NCI-H2227 (cell line): ENCODE data around the gene SPIRE1.
"Not testable (repeated sequence)": the region's sequence is repeated elsewhere in the genome, so short reads cannot be mapped to it uniquely, and the experiment has no call there.

ENCODE experiments used
- DNase-seq: peaks from one replicate; lab custom pipeline; 2025; ENCODE audit not compliant: unreplicated experiment; lab: John Stamatoyannopoulos, UW

Gene SPIRE1

GRCh38 chr18:12599966-12600365 is 57.9 kb downstream of the SPIRE1 start:
- no peak for DNase-seq

DNA sequence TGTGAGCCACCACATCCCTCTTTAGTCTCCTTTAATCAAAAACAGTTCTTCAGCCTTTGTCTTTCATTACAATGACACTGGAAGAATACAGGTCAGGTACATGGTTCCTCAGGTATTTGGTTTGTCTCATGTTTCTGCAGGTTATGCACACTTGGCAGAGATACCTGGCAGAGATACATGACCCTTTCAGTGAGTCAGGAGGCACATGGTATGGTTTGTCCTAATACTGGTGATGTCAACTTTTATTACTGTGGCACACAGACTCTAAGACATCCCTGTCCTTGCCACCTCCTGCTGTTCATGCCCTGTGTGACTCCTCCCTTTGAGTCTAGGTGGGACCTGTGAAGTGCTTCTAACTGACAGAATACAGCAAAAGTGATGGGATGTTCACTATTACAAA is 58.4 kb downstream of the SPIRE1 start:
- DNase-seq = no peak

DNA sequence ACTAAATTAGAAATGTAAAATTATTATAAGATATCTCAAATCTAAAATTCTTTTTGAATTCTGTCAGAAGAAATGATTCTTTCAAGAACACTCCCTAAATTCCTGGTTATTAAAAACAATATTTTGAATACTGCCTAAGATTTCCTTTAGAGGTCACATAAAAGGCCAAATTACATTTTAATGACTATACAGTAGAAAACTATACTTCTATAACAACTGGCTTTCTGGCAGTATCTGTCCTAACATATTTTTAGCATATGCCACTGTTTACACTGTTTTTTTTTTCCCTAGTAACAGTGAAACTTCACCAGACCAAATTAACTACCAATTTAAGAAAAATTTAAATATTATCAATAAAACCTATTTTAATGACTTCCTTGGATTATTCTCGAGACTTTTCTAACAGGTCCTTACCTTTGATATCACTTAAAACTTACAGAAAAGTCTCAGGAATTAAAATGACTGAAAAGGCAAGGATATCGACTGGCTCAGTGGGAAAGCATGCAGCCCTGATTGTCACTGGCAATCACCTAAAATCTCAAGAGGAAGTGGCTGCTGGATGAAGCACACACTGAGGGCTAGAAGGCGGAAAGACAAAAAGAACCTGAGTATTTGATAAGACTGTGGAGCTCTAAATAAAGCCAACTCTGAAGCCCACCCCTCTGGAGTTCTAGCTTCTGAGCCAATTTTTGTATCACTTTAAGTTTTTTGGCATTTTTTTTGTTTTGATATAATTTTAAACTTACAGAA is 59.6 kb downstream of the SPIRE1 start:
- no peak for DNase-seq

GRCh38 chr18:12597760-12598159 is 60.1 kb downstream of the SPIRE1 start:
- DNase-seq = no peak

DNA sequence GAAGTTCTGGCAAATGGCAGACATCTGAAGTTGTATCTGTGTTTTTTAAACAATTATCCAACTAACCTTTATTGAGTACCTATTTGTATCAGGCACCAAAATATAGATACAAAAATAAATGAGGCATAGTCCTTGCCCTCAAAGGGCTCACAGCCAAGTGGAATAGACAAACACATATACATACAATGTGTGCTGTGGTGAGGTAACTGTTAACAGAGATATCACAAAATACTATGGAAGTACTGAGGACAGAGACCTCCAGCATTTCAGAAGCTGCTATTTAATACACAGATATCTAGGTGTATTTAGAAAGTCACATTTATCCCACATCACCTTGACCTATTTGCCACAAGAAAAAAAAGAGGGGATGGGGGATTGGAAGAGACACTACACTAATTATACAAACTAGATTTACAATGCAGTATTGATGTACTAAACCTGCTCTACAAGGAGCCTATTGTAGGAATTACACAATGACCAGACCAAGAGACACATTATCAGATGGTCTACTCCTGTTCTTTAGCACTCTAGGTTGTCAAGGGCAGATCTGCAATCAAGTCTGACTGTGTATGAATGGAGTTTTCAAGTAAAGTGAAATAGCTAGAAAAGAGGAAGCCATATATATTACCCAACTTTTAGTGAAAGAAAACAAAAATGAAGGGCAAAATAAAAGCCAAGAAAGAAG is 62.2 kb downstream of the SPIRE1 start:
- no peak for DNase-seq

- DNase-seq = no peak
These were observed 64.0 kb downstream of the SPIRE1 start for GRCh38 chr18:12593866-12594265.

GRCh38 chr18:12592597-12593127 is 65.2 kb downstream of the SPIRE1 start:
- DNase-seq = no peak

DNA sequence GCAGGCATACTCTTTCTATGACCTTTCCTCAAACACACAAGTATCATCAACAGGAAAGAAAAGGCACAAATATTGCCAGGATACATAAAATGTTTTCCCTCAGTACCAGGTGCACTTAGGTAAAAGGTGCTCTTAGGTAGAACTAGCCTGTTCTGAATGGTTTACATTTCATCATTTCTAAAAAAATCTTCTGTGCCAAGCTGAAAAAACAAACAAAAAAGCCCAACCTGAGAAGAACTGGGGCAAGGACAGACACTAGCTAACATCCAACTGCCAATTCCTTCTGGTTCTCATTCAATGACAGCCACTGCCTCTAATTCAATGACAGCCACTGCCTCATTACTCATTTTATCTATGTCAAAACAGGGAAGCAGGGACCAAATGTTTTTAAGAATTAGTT is 68.5 kb downstream of the SPIRE1 start:
- no peak for DNase-seq

- DNase-seq = no peak
These were observed 71.0 kb downstream of the SPIRE1 start for GRCh38 chr18:12586956-12587355.

GRCh38 chr18:12585218-12585617 is 72.7 kb downstream of the SPIRE1 start:
- no peak for DNase-seq

DNA sequence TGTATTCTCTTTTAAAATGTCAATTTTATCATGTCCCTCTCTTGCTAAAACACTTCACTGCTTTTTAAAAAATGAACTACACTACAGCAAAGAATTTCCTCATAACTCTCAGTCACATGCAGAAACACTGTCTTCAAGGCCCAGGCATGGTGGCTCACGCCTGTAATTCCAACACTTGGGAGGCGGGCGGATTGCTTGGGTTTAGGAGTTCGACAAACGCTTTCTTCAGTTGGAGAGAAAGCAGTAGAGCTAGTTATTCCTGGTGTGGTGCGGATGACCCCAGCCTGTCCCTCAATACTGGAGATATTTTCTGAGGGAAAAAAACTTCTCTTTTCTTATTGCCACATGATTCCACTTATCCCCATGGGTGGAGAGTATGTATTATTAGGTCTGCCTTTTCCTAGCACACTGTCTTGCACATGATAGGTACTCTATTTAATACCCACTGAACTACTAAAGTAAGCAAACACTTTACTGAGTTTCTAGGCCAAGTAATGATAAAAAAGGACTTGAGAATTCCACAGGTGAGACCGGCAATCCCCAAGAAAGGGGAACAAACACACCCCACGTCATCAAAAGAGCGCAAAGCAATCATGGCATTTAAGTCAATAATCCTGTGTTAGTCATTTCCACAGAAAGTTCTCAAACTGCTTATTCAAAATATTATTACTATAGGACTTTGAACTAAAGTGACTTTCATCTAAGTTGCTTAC is 77.1 kb downstream of the SPIRE1 start:
- no peak for DNase-seq

DNA sequence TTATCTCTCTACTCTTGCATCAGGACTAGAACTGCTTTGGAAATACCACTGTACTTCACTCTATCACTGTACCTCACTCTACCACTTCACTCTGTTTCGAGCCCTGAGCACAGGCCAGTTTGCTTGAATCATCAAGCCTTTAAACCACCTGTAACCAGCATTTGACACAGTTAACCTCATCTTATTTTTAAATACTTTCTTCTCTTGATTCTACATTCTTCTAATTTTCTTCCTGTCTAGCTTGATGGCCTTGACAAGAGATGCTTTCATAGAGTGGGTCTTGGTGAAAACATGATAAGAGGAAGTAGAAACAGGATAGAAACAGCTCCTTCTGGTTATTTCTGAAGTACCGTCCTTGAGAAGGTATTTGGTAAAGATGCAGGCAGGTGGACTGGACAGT is 78.1 kb downstream of the SPIRE1 start:
- DNase-seq = no peak

GRCh38 chr18:12577848-12578247 is 80.1 kb downstream of the SPIRE1 start:
- no peak for DNase-seq

DNA sequence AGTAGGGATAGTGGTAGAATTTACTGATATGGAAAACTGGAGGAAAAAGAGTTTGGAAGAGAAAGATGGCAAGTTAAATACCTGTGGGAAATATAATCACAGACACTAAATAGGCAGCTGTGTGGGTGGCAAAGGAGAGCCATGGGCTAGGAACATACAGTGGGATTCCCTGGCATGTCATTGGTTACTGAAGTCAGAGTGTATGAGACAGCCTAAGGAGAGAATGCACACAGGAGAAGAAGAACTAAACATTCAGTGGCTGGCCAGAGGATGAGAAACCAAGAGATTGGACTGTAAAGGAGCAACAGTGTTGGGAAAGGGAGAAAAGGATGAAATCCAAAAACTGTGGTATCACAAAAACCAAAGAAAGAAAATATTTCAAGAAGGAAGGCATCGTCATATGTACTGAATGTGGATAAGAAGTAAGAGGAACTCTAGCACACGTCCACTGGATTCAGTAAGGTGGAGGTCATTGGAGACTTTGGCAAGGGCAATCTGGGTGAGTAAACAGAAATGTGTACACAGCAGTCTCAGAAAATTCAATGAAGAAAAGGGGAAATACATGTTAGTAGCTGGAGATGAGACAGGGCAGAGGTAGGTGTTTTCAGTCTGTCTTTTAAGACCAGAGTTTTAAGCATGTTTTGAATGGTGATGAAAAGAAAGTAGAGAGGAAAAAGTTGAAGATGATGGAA is 83.3 kb downstream of the SPIRE1 start:
- DNase-seq = no peak

- no peak for DNase-seq
These were observed 86.3 kb downstream of the SPIRE1 start for GRCh38 chr18:12571630-12572029.

DNA sequence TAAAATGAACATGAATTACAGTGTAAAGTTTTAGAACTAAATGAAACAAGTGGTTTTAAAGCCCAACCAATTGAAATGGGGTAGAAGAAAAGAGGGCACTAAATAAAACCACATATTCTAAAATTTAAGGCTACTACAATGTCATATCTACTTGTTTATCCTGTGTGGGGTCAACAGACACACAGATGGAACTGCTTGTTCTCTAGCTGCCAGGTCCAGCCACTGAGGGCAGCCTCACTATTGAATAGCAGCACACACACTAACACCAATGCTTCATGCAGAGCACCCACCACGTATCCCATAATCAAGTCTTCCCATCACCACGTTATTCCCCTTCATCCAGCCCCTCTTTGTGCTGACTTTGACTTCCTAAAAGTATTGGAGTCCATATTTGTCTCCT is 88.1 kb downstream of the SPIRE1 start:
- DNase-seq = no peak

- DNase-seq = no peak
These were observed 90.1 kb downstream of the SPIRE1 start for GRCh38 chr18:12567849-12568248.

- DNase-seq = no peak
These were observed 93.0 kb downstream of the SPIRE1 start for GRCh38 chr18:12564861-12565260.

- DNase-seq = no peak
These were observed 93.5 kb downstream of the SPIRE1 start for GRCh38 chr18:12564378-12564777.

- DNase-seq = not testable (repeated sequence)
These were observed 97.3 kb downstream of the SPIRE1 start for GRCh38 chr18:12560600-12560999.

DNA sequence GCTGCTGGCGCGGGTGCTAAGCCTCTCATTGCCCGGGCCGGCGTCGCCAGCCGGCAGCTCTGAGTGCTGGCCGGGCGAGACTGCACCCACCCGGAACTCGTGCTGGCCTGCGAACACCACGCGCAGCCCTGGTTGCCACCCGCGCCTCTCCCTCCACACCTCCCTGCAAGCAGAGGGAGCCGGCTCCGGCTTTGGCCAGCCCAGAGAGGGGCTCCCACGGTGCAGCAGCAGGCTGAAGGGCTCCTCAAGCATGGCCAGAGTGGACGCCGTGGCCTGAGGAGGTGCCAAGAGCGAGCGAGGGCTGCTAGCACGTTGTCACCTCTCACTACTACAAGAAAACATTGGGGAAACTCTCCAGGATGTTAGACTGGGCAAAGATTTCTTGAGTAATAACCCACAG is 98.6 kb downstream of the SPIRE1 start:
- DNase-seq = no peak
